ENCODE results near the gene VPS41.
"Not testable (repeated sequence)": the region's sequence is repeated elsewhere in the genome, so short reads cannot be mapped to it uniquely, and the experiment has no call there.

VPS41 gene

DNA sequence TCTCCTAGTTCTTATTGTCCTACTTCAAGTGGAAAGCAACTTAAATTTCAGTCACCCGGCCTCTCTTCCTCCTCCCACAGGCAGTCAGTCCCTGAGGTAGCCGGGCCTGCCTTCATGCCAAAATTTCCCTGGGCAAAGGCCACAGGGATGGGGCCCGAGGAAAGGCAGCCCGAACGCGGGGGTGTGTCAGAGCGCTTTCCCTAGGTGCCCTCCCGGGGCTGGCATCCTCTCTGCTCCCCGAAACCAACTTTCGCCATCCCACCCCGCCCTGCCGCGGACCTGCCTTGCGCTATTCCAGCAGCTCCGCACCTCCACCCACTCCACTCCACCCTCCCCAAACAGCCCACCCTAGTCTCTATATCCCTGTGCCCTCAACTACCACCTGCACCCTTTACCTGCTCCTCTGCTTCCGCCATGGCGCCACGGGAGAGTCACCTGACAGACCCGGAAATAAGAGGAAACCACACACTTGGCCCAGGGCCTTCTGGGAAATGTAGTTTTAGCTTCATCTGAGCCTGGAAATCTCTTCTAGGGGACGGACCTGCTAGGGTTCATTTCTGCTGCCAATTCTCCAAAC lies at the start of gene VPS41:
TSS of gene VPS41 (minus strand) at position 433 of the 577 bp plus-strand sequence. CDS start at position 416, 17 bp downstream.
- peak; percentile 92 for DNase-seq

DNA sequence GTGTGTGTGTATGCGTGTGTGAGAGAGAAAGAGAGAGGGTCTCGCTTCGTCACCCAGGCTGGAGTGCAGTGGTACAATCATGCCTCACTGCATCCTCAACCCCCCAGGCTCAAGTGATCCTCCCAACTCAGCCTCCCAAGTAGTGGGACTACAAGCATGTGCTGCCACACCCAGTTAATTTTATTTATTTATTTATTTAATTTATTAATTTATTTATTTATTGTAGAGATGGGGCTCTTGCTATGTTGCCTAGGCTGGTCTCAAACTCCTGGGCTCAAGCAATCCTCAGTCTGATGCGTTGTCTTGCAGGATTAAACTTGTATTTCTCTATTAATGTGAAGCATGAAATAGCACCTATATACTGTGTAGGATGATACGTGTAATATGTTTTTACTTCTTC lies 46.9 kb upstream of the VPS41 start:
- DNase-seq = no peak

DNA sequence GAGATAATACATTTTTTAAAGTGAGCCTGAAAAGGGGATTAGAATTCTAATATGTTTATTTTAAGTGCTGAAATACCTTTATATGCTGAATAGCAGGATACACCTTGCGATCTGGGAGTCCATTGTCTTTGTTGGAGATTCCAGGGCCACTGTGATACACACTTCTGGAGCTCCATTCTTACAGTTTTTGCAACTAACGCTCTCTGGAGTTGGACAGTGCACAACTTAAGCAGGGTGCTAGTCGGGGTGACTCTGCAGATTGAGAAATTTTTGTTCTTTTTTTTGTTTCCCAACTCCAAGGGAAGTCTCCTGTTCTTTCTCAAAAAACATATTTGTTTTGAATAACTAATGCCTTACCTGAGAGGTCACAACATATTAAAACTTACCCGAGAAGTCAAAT lies 45.0 kb upstream of the VPS41 start:
- DNase-seq = no peak

DNA sequence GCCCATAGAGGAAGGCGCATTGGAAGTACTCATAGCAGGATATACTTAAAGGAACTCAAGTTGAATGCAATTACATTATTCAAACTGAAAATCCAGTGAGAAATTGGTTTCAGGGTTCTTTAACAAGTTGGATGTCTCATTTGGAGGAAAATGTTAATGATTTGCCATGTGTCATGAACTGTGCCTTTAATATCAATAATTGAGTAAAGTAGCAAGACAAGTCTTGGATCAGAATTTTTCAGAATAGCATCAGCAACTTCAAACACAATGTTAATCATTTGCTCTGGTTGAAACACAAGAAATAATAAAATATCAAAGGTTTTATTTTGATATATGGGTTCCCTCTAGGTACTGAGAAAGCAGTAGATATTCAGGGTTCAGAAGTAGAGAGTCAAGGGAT lies 44.2 kb upstream of the VPS41 start:
- no peak for DNase-seq

DNA sequence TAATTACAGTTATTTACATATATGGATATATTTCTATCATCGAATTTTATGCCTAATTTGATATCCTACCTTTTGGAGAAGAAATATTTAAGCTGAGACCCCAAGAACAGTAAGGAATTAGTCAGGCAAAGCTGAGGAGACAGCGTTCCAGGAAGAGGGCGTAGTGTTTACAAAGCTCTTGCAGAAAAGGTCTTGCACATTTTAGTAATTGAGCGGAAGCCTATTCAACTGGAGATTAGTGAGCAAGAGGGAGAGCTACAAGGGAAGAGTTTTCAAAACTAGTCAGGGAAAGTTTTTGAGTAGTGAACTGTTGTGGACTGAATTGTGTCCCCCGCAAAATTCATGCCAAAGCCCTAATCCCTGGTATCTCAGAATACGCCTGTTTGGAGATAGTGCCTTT lies 42.2 kb upstream of the VPS41 start:
- DNase-seq = no peak

DNA sequence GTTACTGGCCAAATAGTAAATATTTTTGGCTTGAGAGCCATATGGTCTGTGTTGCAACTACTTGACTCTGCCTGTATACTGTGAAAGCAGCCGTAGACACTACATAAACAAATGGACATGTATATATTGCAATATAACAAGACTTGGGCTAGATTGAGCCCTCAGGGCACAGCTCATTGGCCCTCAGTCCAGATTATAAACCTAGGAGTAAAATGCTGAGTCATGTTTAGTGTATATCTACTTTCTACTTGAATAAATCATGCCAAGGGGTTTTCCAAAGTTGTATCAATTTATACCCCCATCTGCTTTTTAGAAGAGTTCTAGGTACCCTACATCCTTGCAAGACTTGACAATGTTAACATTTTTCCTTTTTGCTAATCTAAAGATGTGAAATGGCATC lies 41.3 kb upstream of the VPS41 start:
- DNase-seq = no peak

DNA sequence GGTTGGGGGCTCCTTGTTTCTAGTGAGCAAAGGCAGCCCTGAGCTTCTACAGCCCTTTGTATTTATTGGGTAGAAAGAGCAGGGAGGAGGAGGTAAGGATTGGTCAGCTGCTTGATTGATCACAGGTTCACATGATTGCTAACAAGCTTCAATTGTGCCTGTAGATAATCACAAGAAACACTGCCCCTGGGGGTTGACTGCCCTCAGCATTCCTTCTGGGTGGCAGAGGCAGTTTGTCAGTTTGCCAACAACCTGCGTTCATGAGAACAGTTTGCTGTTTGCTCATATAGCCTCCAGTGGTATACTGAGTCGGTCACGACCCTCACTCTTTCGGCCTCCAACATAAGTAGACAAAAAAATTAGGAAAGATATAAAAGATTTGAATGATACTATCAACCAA lies 38.5 kb upstream of the VPS41 start:
- DNase-seq = not testable (repeated sequence)

DNA sequence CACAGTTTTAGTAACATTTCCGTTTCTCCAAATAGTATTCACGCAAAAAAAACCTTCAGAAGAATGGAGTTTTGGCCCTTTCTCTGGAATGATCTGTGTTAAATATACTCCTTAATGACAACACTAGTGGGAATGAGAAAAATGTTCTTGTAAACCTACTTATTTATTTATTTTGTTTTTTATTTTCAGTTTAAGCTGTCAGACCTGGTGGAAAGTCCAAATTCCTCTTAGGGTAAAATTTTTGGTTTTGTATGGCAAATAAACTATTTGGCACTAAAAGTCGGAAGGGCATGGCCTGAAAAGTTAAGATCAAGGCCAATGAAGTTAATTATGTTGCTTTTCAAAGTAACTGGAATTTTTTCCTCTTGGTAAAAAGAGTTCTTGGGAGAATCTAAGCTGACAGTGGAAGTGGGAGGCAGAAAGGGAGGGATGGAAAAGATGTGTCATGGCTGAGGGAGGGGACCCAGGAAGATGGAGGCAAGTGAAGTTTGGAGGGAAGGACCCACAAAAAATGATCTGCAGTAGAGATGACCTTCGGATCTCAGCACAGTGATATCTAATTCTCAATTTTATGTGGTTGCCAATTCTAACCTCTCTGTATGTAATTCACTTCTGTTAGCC lies 33.5 kb upstream of the VPS41 start:
- no peak for DNase-seq

DNA sequence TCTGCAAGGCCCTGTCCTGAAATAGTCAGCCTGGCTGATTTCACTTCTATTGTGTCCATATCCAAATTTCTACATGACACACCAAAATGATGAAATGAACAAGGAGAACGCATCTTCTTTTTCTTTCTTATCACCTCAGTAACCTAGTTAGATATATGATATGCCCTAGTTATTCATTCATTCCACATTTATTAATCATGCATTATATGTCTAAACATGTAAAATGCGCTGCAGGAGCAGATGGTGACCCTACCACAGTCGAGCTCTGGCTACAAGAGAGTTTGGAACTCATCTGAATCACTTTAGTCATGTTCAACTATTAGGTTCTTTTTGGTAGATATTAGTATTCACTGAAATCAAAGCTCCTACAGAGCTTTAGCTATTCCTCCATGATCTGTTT lies 31.8 kb upstream of the VPS41 start:
- DNase-seq = no peak

DNA sequence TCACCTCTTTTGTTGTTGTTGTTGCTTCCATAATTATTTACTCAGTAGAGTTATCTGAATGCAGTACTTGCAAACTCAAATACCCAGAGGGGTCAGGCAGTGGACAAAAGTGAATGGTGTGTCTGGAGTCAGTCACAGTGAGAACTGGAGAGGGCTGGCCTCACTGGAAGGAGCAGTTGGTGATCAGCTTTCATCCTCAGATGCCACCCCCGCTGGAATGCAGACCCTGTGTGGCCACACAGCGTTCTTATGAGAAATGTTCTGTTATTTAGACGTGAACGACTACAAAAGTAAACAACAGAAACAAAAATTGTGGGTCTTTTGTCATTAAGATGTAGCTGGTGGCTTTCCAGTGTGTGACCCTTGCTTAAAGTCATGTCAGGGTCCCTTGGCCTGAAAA lies 29.6 kb upstream of the VPS41 start:
- no peak for DNase-seq

DNA sequence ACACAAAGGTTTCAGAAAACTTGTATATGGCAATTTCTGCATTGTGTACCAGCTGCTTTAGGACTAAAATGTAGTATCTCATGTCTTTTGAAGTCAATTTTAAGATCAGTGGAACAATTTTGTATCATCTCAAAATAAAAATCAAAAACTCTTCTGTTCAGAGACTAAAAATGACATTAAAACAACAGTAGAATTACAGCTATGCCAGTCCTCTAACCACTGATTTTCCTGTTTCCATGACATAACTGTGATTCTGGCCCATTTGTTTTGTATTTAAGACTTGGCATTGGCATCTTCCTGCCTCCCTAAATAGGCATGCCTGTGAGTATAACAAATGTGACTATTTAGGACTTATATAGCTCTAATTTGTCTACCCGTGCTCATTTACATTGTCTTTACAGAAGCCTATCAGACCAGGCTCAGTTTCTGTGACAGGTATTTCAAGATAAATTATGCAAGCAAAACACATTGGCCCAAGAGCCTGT lies 29.1 kb upstream of the VPS41 start:
- no peak for DNase-seq

DNA sequence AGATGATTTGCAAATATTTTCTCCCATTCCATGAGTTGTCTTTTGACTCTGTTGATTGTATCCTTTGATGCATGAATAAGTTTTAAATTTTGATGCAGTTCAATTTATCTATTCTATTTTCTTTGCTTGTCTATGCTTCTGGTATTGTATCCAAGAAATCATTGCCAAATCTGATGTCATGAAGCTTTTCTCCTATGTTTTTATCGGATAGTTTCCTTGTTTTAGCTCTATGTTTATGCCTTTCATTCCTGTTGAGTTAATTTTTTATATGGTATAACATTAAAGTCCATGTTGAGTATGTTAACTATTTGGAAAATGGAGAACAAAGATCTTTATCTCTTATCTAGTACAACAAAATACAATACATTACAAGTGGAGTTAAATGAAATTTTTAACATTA lies 27.6 kb upstream of the VPS41 start:
- DNase-seq = no peak

DNA sequence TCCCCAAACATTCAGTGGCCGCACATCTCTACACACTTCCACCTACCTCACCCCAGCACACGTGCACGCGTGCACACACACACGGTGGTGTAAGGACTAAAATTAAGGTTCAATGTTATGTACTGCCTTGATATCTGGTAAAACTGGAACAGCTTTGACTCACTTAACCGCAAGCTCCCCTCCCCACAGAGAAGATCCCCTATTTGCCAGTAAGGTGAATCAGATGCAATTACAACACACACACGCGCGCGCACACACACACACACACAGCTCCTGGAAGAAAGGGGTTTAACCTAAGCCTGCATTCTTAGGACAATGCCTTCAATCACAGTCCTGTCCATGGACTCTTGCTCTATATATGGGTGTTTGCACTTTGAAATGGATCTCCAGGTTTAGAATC lies 25.5 kb upstream of the VPS41 start:
- no peak for DNase-seq

DNA sequence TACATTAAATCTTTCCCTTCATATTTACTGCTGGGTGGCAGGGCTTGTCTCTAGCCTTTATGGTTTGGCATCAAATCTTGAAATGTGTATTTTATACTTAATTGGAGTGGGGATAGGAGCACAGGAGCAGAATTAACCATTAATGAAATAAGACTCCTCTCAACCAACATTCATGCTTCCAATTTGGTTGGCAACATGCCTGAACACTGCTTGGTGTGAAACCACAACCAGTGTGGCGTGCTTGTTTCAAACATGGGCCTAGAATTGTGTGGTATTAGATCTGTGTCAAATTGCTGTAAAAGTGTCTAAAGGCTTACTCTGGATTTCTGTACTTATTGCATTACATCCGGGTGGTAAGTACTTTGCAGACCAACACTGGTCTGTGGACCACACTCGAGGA lies 25.1 kb upstream of the VPS41 start:
- DNase-seq = no peak

DNA sequence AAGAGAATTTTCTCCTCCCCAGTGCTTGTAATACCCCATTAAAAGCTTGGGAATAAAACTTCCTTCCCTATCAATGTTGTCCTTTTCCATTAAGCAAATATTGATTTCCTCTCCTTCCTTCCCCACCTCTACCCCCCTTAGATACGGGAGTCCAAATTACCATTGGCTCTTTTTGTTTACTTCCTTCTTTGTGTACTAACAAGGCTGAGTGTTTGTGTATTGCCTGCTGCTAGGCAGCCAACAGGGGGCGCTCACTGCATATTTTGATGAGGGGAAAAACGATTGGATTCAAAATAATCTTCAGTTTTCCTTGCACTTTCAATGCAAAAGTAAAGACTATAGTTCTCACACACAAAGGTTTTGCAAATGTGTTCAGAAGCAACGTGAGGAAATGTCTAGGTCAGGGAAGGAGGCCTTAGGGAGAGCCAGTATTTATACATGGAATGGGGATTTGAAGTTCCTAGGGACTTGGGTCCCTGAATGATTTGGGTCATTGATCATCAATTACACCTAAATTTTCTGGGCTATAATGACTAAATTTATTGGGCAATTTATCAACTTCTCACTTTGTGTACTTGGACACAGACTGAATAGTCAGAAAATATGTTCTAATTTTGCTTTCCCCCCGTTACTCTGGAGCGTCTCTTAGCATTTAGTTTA lies 23.6 kb upstream of the VPS41 start:
- peak; percentile 75 for DNase-seq

DNA sequence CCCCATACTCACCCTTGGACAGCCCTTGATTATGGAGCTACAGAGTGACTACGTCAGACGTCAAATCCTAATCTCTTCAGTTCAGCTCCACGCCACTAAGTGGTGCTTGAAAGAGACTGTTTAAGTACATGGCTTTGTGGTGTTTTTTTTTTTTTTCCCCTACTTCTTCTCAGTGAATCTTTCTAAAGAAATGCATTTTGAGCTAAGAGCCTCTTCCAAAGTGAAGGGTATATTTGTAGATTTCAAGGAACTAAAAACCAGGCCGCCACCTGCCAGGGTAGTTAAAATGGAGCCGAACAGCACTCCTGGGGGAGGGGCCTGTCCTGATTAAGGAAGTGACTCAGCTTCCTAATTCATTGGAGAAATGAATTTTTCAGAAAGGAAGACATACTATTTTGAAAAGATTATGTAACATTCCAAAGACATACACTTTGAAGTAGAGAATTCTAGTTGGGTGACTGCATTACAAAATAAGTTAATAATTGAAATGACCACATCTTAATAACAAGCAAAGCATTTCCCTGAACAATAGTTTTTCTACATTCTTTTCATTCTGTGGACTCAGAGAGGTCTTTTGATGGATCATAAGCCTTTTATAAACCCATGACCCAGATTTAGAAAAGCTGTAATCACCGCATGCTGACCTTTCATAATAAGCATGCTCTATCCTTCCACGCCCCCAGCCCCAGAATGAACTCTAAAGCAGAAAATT lies 20.6 kb upstream of the VPS41 start:
- DNase-seq = no peak

DNA sequence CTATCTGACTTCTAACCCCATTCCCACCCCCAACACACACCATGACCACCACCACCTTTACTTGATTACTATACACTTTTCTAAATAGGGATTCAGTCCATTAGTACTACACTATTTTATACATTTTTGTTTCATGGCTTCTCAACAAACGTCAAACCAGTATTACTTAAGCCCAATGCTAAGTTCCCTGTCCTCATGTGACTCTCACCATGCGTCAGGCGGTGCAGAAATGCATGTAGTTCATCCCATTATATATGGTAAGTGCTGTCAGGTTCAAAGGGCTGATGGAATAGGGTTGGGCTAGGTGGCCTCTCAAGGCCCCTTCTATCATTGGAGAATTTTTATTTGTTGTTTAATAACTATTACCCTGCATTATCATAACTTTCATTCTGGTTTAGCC lies 19.5 kb upstream of the VPS41 start:
- DNase-seq = no peak

DNA sequence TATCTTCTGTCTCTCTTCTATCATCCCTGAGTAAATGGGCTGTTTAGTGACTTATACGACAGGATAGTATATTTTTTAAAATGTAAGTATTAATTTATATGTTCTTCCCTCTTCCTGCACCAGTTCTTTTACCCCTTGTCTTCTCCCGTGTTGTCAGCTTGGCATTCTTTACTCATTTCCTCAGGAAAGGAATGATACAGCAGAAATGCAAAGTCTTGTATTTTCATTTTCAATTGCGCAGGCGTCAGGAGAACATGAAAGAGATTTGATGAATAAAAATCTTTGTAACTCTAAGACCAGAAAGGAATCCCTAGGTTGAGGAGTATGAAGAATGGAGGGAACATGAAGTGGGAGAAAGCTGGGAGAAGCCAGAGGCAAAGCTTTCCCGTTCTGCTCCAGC lies 18.8 kb upstream of the VPS41 start:
- DNase-seq = no peak

DNA sequence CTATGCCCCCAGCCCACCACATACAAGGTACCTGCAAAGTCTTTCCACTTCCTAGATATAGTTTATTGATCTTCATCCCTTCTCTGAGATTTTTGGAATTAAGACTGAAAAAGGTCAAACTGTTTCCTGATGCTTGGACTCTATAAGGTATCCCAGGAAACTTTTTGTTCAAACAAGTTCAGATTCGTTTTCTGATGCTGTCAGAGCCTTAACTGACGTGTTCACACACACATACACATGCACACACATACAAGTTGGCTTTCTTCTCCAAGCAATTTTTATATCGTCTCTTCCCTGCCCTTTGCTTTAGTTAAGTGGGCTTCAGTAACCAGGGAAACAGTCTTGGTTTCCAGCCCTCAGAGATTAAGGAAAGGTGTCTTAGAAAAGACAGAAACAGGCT lies 11.7 kb upstream of the VPS41 start:
- DNase-seq = no peak

DNA sequence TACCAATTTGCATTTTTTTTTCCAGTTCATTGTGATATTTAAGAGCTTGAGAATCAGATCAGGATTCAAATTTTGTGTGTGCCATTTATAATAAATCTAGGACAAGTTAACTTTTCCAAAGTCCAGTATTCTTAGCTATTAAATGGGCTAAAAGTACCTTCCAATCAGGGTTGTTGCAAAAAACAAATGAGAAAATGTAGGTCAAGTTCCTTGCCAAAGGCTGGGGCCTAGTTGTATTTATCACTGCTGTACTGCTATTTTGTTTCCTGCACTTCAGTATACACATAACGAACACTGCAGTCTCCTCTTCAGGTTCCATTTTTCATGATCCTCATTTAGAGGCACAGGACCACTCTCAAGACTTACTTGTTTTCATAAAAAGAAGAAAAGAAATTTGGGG lies 7.4 kb upstream of the VPS41 start:
- DNase-seq = no peak

DNA sequence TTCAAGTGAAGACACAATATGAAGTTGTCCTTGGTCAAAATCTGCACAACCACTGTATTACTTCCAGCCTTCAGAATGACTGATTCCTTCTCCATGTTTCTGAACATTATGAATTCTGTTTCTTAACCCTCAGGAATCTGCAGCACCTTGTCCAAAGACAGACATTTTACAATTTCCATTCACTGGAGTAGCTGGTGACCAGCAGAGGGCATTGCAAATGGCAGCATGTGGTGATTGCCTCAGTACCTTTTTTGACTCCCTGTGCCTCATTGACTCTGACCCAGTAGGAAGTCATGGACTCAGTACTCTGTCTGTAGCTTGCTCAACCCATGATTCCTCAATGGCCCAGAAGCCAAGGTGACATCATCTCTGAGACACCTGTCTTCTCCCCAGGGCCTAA lies 879 bp upstream of the VPS41 start:
- no peak for DNase-seq

DNA sequence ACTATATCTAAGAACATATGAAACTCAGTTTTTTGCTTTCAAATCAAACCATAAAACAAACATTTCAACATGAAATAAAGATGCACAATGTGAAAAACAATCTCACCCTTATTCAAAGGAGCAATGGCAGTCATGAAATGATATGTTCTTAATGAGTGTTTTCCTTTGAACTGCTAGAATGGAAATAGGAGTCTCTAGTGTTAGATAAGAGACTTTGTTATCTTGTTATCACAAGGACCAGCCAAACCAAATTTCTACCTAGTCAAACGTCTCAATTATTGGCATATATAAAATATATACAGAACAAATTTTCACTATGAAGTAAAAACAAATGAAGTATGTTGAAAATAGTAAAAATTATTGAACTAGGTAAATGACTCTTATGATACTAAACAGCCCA lies 1.2 kb downstream of the VPS41 start:
- no peak for DNase-seq

DNA sequence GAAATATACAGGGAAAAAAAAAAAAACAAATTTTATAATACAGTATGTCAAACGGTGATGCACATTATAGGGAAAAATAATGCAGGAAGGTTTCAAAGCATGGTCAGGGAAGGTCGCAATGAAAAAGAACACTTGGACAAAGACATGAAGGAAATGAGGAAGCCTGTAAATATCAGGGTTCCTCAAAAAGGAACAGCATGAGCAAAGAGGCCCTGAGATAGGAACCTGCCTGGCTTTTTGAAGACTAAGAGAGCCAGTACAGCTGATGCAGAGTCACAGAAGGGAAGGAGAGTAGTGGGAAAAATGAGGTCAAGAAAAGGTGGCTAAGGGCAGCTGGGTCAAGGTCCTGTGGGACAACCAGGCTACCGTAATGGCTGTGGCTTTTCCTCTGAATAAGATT lies 1.9 kb downstream of the VPS41 start:
- DNase-seq = no peak

All from activated effector memory CD4-positive, alpha-beta T cell treated with anti-CD3 and anti-CD28 coated beads, Interleukin-2, amount 50 U/mL, for 16 hours (primary cell).